ENCODE measurements around the gene FRRS1L. TPM values are rescaled to one million over a fixed set of nuclear protein-coding genes. Genes with fewer than 3 reads are reported as not detected.

The FRRS1L gene
- total RNA-seq, 4 donors from 2014 or later: 0.05 to 0.42 TPM; not detected in 2

GRCh38 chr9:109172935-109173334, 5.9 kb upstream of the FRRS1L start:
- no peak overlapping the region for H3K4me3 ChIP-seq
- TF ChIP-seq CTCF (IDR thresholded peaks at IDR 0.05) (no peak), EP300 (IDR thresholded peaks at IDR 0.05) (no peak), POLR2AphosphoS5 (IDR thresholded peaks at IDR 0.05) (no peak), POLR2A (IDR thresholded peaks at IDR 0.05) (no peak)
- 52% methylated on average over 1 of the region's 1 CpG for WGBS
- no peaks in the 10 kb centered on the region for H3K9me3 ChIP-seq
- H3K27ac ChIP-seq: no peak overlapping the region
- peaks cover 5% of the 10 kb centered on the region for H3K27me3 ChIP-seq
- no peaks in the 10 kb centered on the region for H3K4me1 ChIP-seq
- DNase-seq (ENCODE audit: low spot score in 2 of 2): no peak
- no peaks in the 10 kb centered on the region for H3K36me3 ChIP-seq

GRCh38 chr9:109171926-109172325, 4.9 kb upstream of the FRRS1L start:
- Histone ChIP-seq H3K4me1 (peaks cover 5% of the 10 kb centered on the region), H3K4me3 (no peak overlapping the region), H3K9me3 (no peaks in the 10 kb centered on the region), H3K27ac (no peak overlapping the region), H3K27me3 (peaks cover 15% of the 10 kb centered on the region), H3K36me3 (no peaks in the 10 kb centered on the region)
- TF ChIP-seq EP300 (IDR thresholded peaks at IDR 0.05): no peak
- no peak for TF ChIP-seq POLR2AphosphoS5 (IDR thresholded peaks at IDR 0.05)
- TF ChIP-seq POLR2A (IDR thresholded peaks at IDR 0.05): no peak
- TF ChIP-seq CTCF (IDR thresholded peaks at IDR 0.05): no peak
- WGBS: 64% methylated on average over 3 of the region's 3 CpGs
- DNase-seq (ENCODE audit: low spot score in 2 of 2): no peak

GRCh38 chr9:109168170-109168569, 1.1 kb upstream of the FRRS1L start:
- no peaks in the 10 kb centered on the region for H3K9me3 ChIP-seq
- H3K4me1 ChIP-seq: peaks cover 10% of the 10 kb centered on the region
- no peaks in the 10 kb centered on the region for H3K36me3 ChIP-seq
- H3K27me3 ChIP-seq: peaks cover 44% of the 10 kb centered on the region
- TF ChIP-seq EP300 (IDR thresholded peaks at IDR 0.05) (no peak), CTCF (IDR thresholded peaks at IDR 0.05) (no peak), POLR2A (IDR thresholded peaks at IDR 0.05) (no peak)
- no peak overlapping the region for H3K27ac ChIP-seq
- DNase-seq (ENCODE audit: low spot score in 2 of 2): no peak
- no peak overlapping the region for H3K4me3 ChIP-seq

- TF ChIP-seq EP300 (IDR thresholded peaks at IDR 0.05): no peak
- TF ChIP-seq POLR2AphosphoS5 (IDR thresholded peaks at IDR 0.05): no peak
- TF ChIP-seq POLR2A (IDR thresholded peaks at IDR 0.05): no peak
- TF ChIP-seq CTCF (IDR thresholded peaks at IDR 0.05): no peak
- Histone ChIP-seq H3K36me3 (no peaks in the 10 kb centered on the region), H3K4me1 (peaks cover 10% of the 10 kb centered on the region), H3K27ac (no peak overlapping the region), H3K27me3 (peaks cover 44% of the 10 kb centered on the region), H3K4me3 (no peak overlapping the region), H3K9me3 (no peaks in the 10 kb centered on the region)
- no peak for DNase-seq (ENCODE audit: low spot score in 2 of 2)
- 96% methylated on average over 5 of the region's 5 CpGs for WGBS
Observed at GRCh38 chr9:109167716-109168115, 667 bp upstream of the FRRS1L start.

GRCh38 chr9:109166171-109166770, 778 bp downstream of the FRRS1L start:
- no peak overlapping the region for H3K27ac ChIP-seq
- WGBS: 82% methylated on average over 16 of the region's 16 CpGs
- DNase-seq (ENCODE audit: low spot score in 2 of 2): no peak
- H3K4me3 ChIP-seq: peak overlapping the region; percentile 46
- peaks cover 44% of the 10 kb centered on the region for H3K27me3 ChIP-seq
- TF ChIP-seq CTCF (IDR thresholded peaks at IDR 0.05): no peak
- no peak for TF ChIP-seq EP300 (IDR thresholded peaks at IDR 0.05)
- TF ChIP-seq POLR2AphosphoS5 (IDR thresholded peaks at IDR 0.05): no peak
- no peak for TF ChIP-seq POLR2A (IDR thresholded peaks at IDR 0.05)
- H3K9me3 ChIP-seq: no peaks in the 10 kb centered on the region
- H3K4me1 ChIP-seq: peaks cover 10% of the 10 kb centered on the region
- no peaks in the 10 kb centered on the region for H3K36me3 ChIP-seq
